Measurements from ENCODE around the gene GPR89A. TPM values are rescaled to one million over a fixed set of nuclear protein-coding genes. Genes with fewer than 3 reads are reported as not detected.

The GPR89A gene
- total and polyA plus RNA-seq, 10 of the 15 experiments (the other 5 are each of a cell fraction or from before 2014, with no cell fraction given) = 15.0 to 34.8 (median 26.9) TPM

DNA sequence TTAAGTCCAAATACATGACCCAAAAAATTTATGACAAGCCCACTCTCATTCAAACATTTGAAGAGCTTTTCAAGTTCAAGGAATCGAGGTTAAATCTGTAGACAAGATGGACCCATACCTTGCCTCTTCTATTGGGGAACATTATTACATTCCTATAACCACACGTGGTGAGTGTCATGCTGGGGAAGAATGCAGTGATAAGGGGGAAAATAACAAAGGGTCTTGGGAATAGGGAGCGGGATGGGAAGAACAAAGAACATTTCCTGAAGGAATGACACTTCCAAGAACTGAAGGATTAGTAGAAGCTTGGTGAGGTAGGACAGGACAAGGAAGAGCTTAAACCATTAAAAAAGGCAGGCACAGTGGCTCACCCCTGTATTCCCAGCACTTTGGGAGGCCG is 80.5 kb downstream of the GPR89A start (continued):
- TF ChIP-seq, protein P1, sequence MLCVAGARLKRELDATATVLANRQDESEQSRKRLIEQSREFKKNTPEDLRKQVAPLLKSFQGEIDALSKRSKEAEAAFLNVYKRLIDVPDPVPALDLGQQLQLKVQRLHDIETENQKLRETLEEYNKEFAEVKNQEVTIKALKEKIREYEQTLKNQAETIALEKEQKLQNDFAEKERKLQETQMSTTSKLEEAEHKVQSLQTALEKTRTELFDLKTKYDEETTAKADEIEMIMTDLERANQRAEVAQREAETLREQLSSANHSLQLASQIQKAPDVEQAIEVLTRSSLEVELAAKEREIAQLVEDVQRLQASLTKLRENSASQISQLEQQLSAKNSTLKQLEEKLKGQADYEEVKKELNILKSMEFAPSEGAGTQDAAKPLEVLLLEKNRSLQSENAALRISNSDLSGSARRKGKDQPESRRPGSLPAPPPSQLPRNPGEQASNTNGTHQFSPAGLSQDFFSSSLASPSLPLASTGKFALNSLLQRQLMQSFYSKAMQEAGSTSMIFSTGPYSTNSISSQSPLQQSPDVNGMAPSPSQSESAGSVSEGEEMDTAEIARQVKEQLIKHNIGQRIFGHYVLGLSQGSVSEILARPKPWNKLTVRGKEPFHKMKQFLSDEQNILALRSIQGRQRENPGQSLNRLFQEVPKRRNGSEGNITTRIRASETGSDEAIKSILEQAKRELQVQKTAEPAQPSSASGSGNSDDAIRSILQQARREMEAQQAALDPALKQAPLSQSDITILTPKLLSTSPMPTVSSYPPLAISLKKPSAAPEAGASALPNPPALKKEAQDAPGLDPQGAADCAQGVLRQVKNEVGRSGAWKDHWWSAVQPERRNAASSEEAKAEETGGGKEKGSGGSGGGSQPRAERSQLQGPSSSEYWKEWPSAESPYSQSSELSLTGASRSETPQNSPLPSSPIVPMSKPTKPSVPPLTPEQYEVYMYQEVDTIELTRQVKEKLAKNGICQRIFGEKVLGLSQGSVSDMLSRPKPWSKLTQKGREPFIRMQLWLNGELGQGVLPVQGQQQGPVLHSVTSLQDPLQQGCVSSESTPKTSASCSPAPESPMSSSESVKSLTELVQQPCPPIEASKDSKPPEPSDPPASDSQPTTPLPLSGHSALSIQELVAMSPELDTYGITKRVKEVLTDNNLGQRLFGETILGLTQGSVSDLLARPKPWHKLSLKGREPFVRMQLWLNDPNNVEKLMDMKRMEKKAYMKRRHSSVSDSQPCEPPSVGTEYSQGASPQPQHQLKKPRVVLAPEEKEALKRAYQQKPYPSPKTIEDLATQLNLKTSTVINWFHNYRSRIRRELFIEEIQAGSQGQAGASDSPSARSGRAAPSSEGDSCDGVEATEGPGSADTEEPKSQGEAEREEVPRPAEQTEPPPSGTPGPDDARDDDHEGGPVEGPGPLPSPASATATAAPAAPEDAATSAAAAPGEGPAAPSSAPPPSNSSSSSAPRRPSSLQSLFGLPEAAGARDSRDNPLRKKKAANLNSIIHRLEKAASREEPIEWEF (IDR thresholded peaks at IDR 0.05; ENCODE audit: insufficient replicate concordance, low read depth, low read length) = no peak
- TF ChIP-seq JUND (IDR thresholded peaks at IDR 0.05; ENCODE audit: low read depth, low read length) = no peak

DNA sequence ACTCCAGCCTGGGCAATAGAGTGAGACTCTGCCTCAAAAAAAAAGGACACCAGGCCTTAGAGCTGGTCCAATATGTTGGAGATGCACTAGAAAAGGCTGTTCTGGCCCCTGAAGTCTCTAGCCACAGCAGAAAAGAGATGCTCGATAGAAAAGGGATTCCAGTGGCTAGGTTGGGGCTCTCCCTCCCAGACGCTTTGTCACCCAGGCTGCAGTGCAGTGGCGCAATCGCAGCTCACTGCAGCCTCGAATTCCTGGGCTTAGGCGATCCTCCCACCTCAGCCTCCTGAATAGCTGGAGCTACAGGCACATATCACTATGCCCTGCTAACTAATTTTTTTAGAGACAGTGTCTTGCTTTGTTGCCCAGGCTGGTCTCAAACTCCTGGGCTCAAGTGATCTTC is 81.1 kb downstream of the GPR89A start:
- TF ChIP-seq, protein P2, sequence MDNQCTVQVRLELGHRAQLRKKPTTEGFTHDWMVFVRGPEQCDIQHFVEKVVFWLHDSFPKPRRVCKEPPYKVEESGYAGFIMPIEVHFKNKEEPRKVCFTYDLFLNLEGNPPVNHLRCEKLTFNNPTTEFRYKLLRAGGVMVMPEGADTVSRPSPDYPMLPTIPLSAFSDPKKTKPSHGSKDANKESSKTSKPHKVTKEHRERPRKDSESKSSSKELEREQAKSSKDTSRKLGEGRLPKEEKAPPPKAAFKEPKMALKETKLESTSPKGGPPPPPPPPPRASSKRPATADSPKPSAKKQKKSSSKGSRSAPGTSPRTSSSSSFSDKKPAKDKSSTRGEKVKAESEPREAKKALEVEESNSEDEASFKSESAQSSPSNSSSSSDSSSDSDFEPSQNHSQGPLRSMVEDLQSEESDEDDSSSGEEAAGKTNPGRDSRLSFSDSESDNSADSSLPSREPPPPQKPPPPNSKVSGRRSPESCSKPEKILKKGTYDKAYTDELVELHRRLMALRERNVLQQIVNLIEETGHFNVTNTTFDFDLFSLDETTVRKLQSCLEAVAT (IDR thresholded peaks at IDR 0.05) = no peak
- TF ChIP-seq, protein P3, sequence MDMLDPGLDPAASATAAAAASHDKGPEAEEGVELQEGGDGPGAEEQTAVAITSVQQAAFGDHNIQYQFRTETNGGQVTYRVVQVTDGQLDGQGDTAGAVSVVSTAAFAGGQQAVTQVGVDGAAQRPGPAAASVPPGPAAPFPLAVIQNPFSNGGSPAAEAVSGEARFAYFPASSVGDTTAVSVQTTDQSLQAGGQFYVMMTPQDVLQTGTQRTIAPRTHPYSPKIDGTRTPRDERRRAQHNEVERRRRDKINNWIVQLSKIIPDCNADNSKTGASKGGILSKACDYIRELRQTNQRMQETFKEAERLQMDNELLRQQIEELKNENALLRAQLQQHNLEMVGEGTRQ (IDR thresholded peaks at IDR 0.05; ENCODE audit: borderline replicate concordance, low read depth, low read length) = no peak
- TF ChIP-seq SRF (IDR thresholded peaks at IDR 0.05; ENCODE audit: low read depth in 2 of 2, low read length in 2 of 2) (no peak), TAF1 (IDR thresholded peaks at IDR 0.05; ENCODE audit: borderline replicate concordance, low read depth, low read length) (no peak), ZNF207 (IDR thresholded peaks at IDR 0.05; ENCODE audit: borderline replicate concordance) (no peak), CBX3 (IDR thresholded peaks at IDR 0.05; ENCODE audit: borderline replicate concordance, low read depth) (no peak), ZNF274 (IDR thresholded peaks at IDR 0.05; ENCODE audit: insufficient read depth, insufficient read length) (no peak), PAX5 (IDR thresholded peaks at IDR 0.05; ENCODE audit: borderline replicate concordance, low read depth, low read length) (no peak), SUPT20H (IDR thresholded peaks at IDR 0.05; ENCODE audit: borderline replicate concordance, control insufficient read depth, low read depth, low read length) (no peak), EZH2 (IDR thresholded peaks at IDR 0.05; ENCODE audit: borderline replicate concordance, control insufficient read depth, low read depth, low read length) (no peak), BHLHE40 (IDR thresholded peaks at IDR 0.05; ENCODE audit: borderline replicate concordance in 1 of 2, low read depth in 2 of 2, low read length in 1 of 2) (no peak)

More for the DNA sequence above, 81.1 kb downstream of the GPR89A start:
- intact Hi-C loops (cut with micrococcal nuclease; ENCODE audit: unreplicated experiment) (no loop called here), in situ Hi-C loops (cut with MboI) (no loop called here)
- no peaks in the 10 kb centered on the region for H4K20me1 ChIP-seq (ENCODE audit: control insufficient read depth, insufficient read depth)
- RAD21 ChIA-PET (ENCODE audit: unreplicated experiment) = no interaction called here
- no TSS peak for BruUV-seq (replicated peaks)
- SMC1A ChIA-PET (ENCODE audit: uncharacterized antibody, unreplicated experiment) = interaction anchor here (2.8 kb wide), 1 partner anchor 20 kb away, joined by 7 read pairs; no protein-coding TSS in a partner anchor
- no peaks in the 10 kb centered on the region for H3K9me3 ChIP-seq (replicated peaks; ENCODE audit: control insufficient read depth, insufficient read depth, low read length)
- no peaks in the 10 kb centered on the region for H3K36me3 ChIP-seq (ENCODE audit: control insufficient read depth in 2 of 2, insufficient read depth in 2 of 2, low read length in 1 of 2)
- no peak for DNase-seq (ENCODE audit: low read depth, low spot score)
- H3K4me3 ChIP-seq = no peak overlapping the region
- POLR2A ChIA-PET = no interaction called here
- FAIRE-seq = no peak
- 84% methylated on average over 6 of the region's 6 CpGs for WGBS (ENCODE audit: insufficient coverage, insufficient replicate concordance, low lambda C conversion rate, missing lambda C conversion rate)
- ATAC-seq = no peak
- H2AFZ ChIP-seq (ENCODE audit: control insufficient read depth, low read depth, low read length) = no peak overlapping the region
- peaks cover 15% of the 10 kb centered on the region for H3K4me1 ChIP-seq (ENCODE audit: control insufficient read depth, insufficient read depth, low read length)
- H3K79me2 ChIP-seq (ENCODE audit: control insufficient read depth, insufficient read depth, low read length) = no peaks in the 10 kb centered on the region
- H3K27me3 ChIP-seq (replicated peaks in 1 of 2; ENCODE audit: control insufficient read depth in 2 of 2, insufficient read depth in 2 of 2, low read length in 1 of 2) = no peaks in the 10 kb centered on the region
- no peak overlapping the region for H3K4me2 ChIP-seq (ENCODE audit: control insufficient read depth, insufficient read depth)
- CTCF ChIA-PET = interaction anchor here (1.1 to 2.0 kb wide), 2 partner anchors 31 to 32 kb away, joined by 3 to 5 read pairs; partner anchors contain the start of gene CD160
- H3K27ac ChIP-seq (ENCODE audit: control insufficient read depth, insufficient read depth) = no peak overlapping the region
- H3K9ac ChIP-seq (ENCODE audit: control insufficient read depth, insufficient read depth, low read length) = no peak overlapping the region

Data from GM12878 (cell line).